AG10803 (cell line): Measurements from ENCODE around the gene FBF1.

Experiments
- DNase-seq: peaks from one replicate; pipeline ENCODE4 v3.0.0; 2010; ENCODE audit warnings: low read depth
- H3K4me3 ChIP-seq: 2 replicates; pipeline ENCODE4 v1.5.1; 2011; ENCODE audit warnings: mild to moderate bottlenecking, low read length, control low read depth
- TF ChIP-seq, protein P1 (sequence below): conservative IDR thresholded peaks from 2 replicates; pipeline ENCODE4 v1.5.1; 2011; ENCODE audit warnings: mild to moderate bottlenecking, low read length, control low read depth, inconsistent platforms

The FBF1 gene

GRCh38 chr17:75922173-75922961 is 18.5 kb downstream of the FBF1 start:
- H3K4me3 ChIP-seq = no peak overlapping the region
- no peak for DNase-seq
- TF ChIP-seq, protein P1, sequence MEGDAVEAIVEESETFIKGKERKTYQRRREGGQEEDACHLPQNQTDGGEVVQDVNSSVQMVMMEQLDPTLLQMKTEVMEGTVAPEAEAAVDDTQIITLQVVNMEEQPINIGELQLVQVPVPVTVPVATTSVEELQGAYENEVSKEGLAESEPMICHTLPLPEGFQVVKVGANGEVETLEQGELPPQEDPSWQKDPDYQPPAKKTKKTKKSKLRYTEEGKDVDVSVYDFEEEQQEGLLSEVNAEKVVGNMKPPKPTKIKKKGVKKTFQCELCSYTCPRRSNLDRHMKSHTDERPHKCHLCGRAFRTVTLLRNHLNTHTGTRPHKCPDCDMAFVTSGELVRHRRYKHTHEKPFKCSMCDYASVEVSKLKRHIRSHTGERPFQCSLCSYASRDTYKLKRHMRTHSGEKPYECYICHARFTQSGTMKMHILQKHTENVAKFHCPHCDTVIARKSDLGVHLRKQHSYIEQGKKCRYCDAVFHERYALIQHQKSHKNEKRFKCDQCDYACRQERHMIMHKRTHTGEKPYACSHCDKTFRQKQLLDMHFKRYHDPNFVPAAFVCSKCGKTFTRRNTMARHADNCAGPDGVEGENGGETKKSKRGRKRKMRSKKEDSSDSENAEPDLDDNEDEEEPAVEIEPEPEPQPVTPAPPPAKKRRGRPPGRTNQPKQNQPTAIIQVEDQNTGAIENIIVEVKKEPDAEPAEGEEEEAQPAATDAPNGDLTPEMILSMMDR = no peak

DNA sequence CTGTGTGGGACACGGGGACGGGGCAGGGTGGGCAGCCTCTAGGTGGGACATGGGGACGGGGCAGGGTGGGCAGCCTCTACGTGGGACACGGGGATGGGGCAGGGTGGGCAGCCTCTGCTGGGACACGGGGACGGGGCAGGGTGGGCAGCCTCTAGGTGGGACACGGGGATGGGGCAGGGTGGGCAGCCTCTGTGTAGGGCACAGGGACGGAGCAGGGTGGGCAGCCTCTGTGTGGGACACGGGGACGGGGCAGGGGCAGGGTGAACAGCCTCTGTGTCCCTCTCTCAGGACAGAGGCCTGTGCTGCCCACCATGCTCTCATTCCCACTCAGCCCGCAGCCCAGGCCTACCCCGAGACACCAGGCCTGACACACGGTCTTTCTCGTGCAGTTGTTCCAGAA is 19.2 kb downstream of the FBF1 start:
- TF ChIP-seq, protein P1 = no peak
- H3K4me3 ChIP-seq = no peak overlapping the region
- no peak for DNase-seq

DNA sequence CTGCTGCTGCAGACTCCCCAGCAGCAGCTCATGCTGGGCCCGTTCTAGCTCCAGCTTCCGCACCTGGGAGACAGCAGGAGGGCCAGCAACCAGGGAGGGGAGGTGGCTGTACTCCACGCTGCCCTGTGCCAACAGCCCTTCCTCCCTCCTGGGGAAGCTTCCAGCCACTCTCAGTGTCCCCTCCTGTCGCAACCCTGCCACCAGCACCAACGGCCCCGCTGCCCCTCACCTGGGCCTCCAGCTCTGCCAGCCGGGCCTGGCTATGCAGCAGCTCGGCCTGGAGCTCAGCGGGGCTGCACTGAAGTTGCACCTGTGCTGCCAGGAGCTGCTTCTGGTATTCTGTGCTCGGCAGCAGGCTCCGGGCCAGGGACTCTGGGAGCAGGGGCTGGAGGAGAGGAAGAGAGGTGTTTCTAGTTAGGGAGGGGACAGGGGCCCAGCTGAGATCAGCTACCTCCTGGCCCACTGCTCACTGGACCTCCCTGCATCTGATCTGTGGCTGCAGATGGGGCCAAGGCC is 20.7 kb downstream of the FBF1 start:
- DNase-seq = no peak
- TF ChIP-seq, protein P1 = no peak
- H3K4me3 ChIP-seq = no peak overlapping the region

- TF ChIP-seq, protein P1 = no peak
Observed at GRCh38 chr17:75919611-75920010, 21.2 kb downstream of the FBF1 start.

DNA sequence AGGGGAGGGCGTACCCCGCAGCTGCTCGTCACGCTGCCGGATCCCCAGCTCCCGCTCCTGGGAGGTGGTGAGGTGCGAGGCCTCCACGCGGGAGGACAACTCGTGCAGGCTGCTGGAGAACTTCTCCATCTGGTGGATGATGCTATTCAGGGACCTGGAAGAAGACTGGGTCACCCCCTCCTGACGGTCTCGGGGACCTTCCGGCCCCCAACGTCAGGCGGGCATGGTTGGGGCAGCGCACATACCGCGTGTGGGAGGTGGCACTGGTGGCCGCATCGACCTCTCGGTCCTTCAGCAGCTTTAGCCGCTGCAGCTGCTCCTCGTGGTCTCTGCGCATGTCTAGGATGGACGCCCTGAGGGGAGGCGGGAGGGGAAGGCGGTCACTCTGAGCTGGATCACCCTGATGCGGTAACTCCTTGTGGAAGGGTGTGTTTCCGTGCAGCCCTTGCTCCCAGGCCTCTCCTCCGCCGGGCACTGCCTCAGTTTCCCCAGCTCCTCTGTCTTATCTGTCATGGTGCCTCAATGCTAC is 22.9 kb downstream of the FBF1 start:
- no peak overlapping the region for H3K4me3 ChIP-seq
- DNase-seq = no peak
- TF ChIP-seq, protein P1 = no peak

More at GRCh38 chr17:75919611-75920010, 21.2 kb downstream of the FBF1 start:
- DNase-seq = no peak
- H3K4me3 ChIP-seq = no peak overlapping the region

- DNase-seq = no peak
- TF ChIP-seq, protein P1 = no peak
- H3K4me3 ChIP-seq = no peak overlapping the region
Observed at GRCh38 chr17:75917141-75917916, 23.5 kb downstream of the FBF1 start.
